Peyer's patch (tissue), 4 donors: Measurements from ENCODE around the gene SLC49A4.

Experiments
- CTCF ChIP-seq, 6 experiments: fragments of 450-650 bp in 4 of 6; fragments of 200-600 bp in 2 of 6; sonication (generic) in 1 of 6; IDR thresholded peaks; one replicate each; pipeline ENCODE4 v1.5.1; 2017 to 2019; ENCODE audit warnings: antibody characterized with exemption in 6 of 6, mild to moderate bottlenecking in 3 of 6, moderate library complexity in 1 of 6
- POLR2A ChIP-seq, 2 donors: fragments of 450-650 bp; IDR thresholded peaks; one replicate each; pipeline ENCODE4 v1.5.1; 2017; ENCODE audit warnings: antibody characterized with exemption in 2 of 2, mild to moderate bottlenecking in 2 of 2, moderate library complexity in 2 of 2

GRCh38 chr3:122828281-122828680, 33.4 kb downstream of the SLC49A4 start:
- no peak for TF ChIP-seq POLR2A (IDR thresholded peaks at IDR 0.05)
- TF ChIP-seq CTCF (IDR thresholded peaks at IDR 0.05), result no peak
